ENCODE data around the gene SVIL. TPM values are rescaled to one million over a fixed set of nuclear protein-coding genes. Genes with fewer than 3 reads are reported as not detected.
A peak's percentile ranks its signal among the peaks of the same experiment; 100 is the strongest.
"Not testable (repeated sequence)": the region's sequence is repeated elsewhere in the genome, so short reads cannot be mapped to it uniquely, and the experiment has no call there.

Gene SVIL
- total and polyA plus RNA-seq, 9 donors, result 129 to 229 (median 173) TPM

- peaks cover 72% of the 10 kb centered on the region for H3K36me3 ChIP-seq (ENCODE audit: control insufficient read depth, insufficient read depth, low read length)
- H3K9me3 ChIP-seq (replicated peaks; ENCODE audit: control insufficient read depth, low read depth, low read length), result no peaks in the 10 kb centered on the region
- no peak overlapping the region for H3K4me3 ChIP-seq (ENCODE audit: low read length)
- no peak overlapping the region for H3K27ac ChIP-seq (ENCODE audit: low read length)
- H3K4me1 ChIP-seq (ENCODE audit: control insufficient read depth, insufficient read depth, low read length), result peaks cover 23% of the 10 kb centered on the region
- 78% methylated on average over 28 of the region's 28 CpGs for WGBS (ENCODE audit: insufficient coverage)
- peak; percentile 49 for DNase-seq
- H3K27me3 ChIP-seq (ENCODE audit: control insufficient read depth, insufficient read depth, low read length), result no peaks in the 10 kb centered on the region
Observed at GRCh38 chr10:29469481-29470354, 165.1 kb downstream of the SVIL start.

- DNase-seq, result no peak
- Histone ChIP-seq H3K27me3 (ENCODE audit: control insufficient read depth, insufficient read depth, low read length) (no peaks in the 10 kb centered on the region), H3K9me3 (replicated peaks; ENCODE audit: control insufficient read depth, low read depth, low read length) (no peaks in the 10 kb centered on the region), H3K27ac (ENCODE audit: low read length) (peak overlapping the region; percentile 66), H3K4me1 (ENCODE audit: control insufficient read depth, insufficient read depth, low read length) (peaks cover 13% of the 10 kb centered on the region), H3K36me3 (ENCODE audit: control insufficient read depth, insufficient read depth, low read length) (peaks cover 70% of the 10 kb centered on the region), H3K4me3 (ENCODE audit: low read length) (no peak overlapping the region)
- 89% methylated on average over 8 of the region's 8 CpGs for WGBS (ENCODE audit: insufficient coverage)
Observed at GRCh38 chr10:29465384-29465783, 169.4 kb downstream of the SVIL start.

GRCh38 chr10:29464671-29465171 lies 170.1 kb downstream of the SVIL start:
- WGBS (ENCODE audit: insufficient coverage), result 58% methylated on average over 1 of the region's 4 CpGs

GRCh38 chr10:29461042-29461441 lies 173.7 kb downstream of the SVIL start:
- Histone ChIP-seq H3K36me3 (ENCODE audit: control insufficient read depth, insufficient read depth, low read length) (peaks cover 76% of the 10 kb centered on the region), H3K27ac (ENCODE audit: low read length) (no peak overlapping the region), H3K4me1 (ENCODE audit: control insufficient read depth, insufficient read depth, low read length) (peaks cover 13% of the 10 kb centered on the region), H3K9me3 (replicated peaks; ENCODE audit: control insufficient read depth, low read depth, low read length) (peaks cover 4% of the 10 kb centered on the region), H3K27me3 (ENCODE audit: control insufficient read depth, insufficient read depth, low read length) (no peaks in the 10 kb centered on the region), H3K4me3 (ENCODE audit: low read length) (no peak overlapping the region)
- WGBS (ENCODE audit: insufficient coverage), result 85% methylated on average over 4 of the region's 5 CpGs
- no peak for DNase-seq

More at GRCh38 chr10:29464671-29465171, 170.1 kb downstream of the SVIL start:
- peaks cover 13% of the 10 kb centered on the region for H3K4me1 ChIP-seq (ENCODE audit: control insufficient read depth, insufficient read depth, low read length)
- not testable (repeated sequence) for H3K27me3 ChIP-seq (ENCODE audit: control insufficient read depth, insufficient read depth, low read length); H3K4me3 ChIP-seq (ENCODE audit: low read length); DNase-seq; H3K9me3 ChIP-seq (replicated peaks; ENCODE audit: control insufficient read depth, low read depth, low read length)
- H3K27ac ChIP-seq (ENCODE audit: low read length), result peak overlapping the region; percentile 66
- H3K36me3 ChIP-seq (ENCODE audit: control insufficient read depth, insufficient read depth, low read length), result peaks cover 70% of the 10 kb centered on the region

GRCh38 chr10:29458190-29458589 lies 176.6 kb downstream of the SVIL start:
- H3K4me1 ChIP-seq (ENCODE audit: control insufficient read depth, insufficient read depth, low read length); H3K27me3 ChIP-seq (ENCODE audit: control insufficient read depth, insufficient read depth, low read length); H3K27ac ChIP-seq (ENCODE audit: low read length); H3K9me3 ChIP-seq (replicated peaks; ENCODE audit: control insufficient read depth, low read depth, low read length); H3K4me3 ChIP-seq (ENCODE audit: low read length): not testable (repeated sequence)
- H3K36me3 ChIP-seq (ENCODE audit: control insufficient read depth, insufficient read depth, low read length), result peaks cover 64% of the 10 kb centered on the region
- DNase-seq, result peak; percentile 52
- WGBS (ENCODE audit: insufficient coverage), result 47% methylated on average over 7 of the region's 24 CpGs

GRCh38 chr10:29455095-29455494 lies 179.7 kb downstream of the SVIL start:
- Histone ChIP-seq H3K4me3 (ENCODE audit: low read length) (no peak overlapping the region), H3K27ac (ENCODE audit: low read length) (no peak overlapping the region), H3K27me3 (ENCODE audit: control insufficient read depth, insufficient read depth, low read length) (no peaks in the 10 kb centered on the region), H3K36me3 (ENCODE audit: control insufficient read depth, insufficient read depth, low read length) (peaks cover 41% of the 10 kb centered on the region), H3K4me1 (ENCODE audit: control insufficient read depth, insufficient read depth, low read length) (no peaks in the 10 kb centered on the region), H3K9me3 (replicated peaks; ENCODE audit: control insufficient read depth, low read depth, low read length) (peaks cover 1% of the 10 kb centered on the region)
- WGBS (ENCODE audit: insufficient coverage), result 91% methylated on average over 6 of the region's 7 CpGs
- DNase-seq, result no peak

GRCh38 chr10:29454250-29454649 lies 180.5 kb downstream of the SVIL start:
- H3K36me3 ChIP-seq (ENCODE audit: control insufficient read depth, insufficient read depth, low read length), result peaks cover 32% of the 10 kb centered on the region
- H3K27ac ChIP-seq (ENCODE audit: low read length), result no peak overlapping the region
- no peak overlapping the region for H3K4me3 ChIP-seq (ENCODE audit: low read length)
- no peak for DNase-seq
- no peaks in the 10 kb centered on the region for H3K4me1 ChIP-seq (ENCODE audit: control insufficient read depth, insufficient read depth, low read length)
- no peaks in the 10 kb centered on the region for H3K9me3 ChIP-seq (replicated peaks; ENCODE audit: control insufficient read depth, low read depth, low read length)
- no peaks in the 10 kb centered on the region for H3K27me3 ChIP-seq (ENCODE audit: control insufficient read depth, insufficient read depth, low read length)
- no CpG with 5 or more reads among the region's 4 CpGs for WGBS (ENCODE audit: insufficient coverage)

GRCh38 chr10:29452546-29452945 lies 182.2 kb downstream of the SVIL start:
- Histone ChIP-seq H3K4me3 (ENCODE audit: low read length) (no peak overlapping the region), H3K9me3 (replicated peaks; ENCODE audit: control insufficient read depth, low read depth, low read length) (no peaks in the 10 kb centered on the region), H3K27ac (ENCODE audit: low read length) (no peak overlapping the region), H3K36me3 (ENCODE audit: control insufficient read depth, insufficient read depth, low read length) (peaks cover 20% of the 10 kb centered on the region), H3K4me1 (ENCODE audit: control insufficient read depth, insufficient read depth, low read length) (no peaks in the 10 kb centered on the region), H3K27me3 (ENCODE audit: control insufficient read depth, insufficient read depth, low read length) (no peaks in the 10 kb centered on the region)
- no peak for DNase-seq
- whole genome bisulfite sequencing (ENCODE audit: insufficient coverage), result 96% methylated on average over 3 of the region's 8 CpGs

- H3K36me3 ChIP-seq (ENCODE audit: control insufficient read depth, insufficient read depth, low read length), result peaks cover 20% of the 10 kb centered on the region
- no peak overlapping the region for H3K27ac ChIP-seq (ENCODE audit: low read length)
- 52% methylated on average over 3 of the region's 4 CpGs for WGBS (ENCODE audit: insufficient coverage)
- no peaks in the 10 kb centered on the region for H3K9me3 ChIP-seq (replicated peaks; ENCODE audit: control insufficient read depth, low read depth, low read length)
- no peaks in the 10 kb centered on the region for H3K27me3 ChIP-seq (ENCODE audit: control insufficient read depth, insufficient read depth, low read length)
- H3K4me1 ChIP-seq (ENCODE audit: control insufficient read depth, insufficient read depth, low read length), result no peaks in the 10 kb centered on the region
- H3K4me3 ChIP-seq (ENCODE audit: low read length), result no peak overlapping the region
- no peak for DNase-seq
Observed at GRCh38 chr10:29451946-29452345, 182.8 kb downstream of the SVIL start.

GRCh38 chr10:29450405-29450804 lies 184.4 kb downstream of the SVIL start:
- H3K9me3 ChIP-seq (replicated peaks; ENCODE audit: control insufficient read depth, low read depth, low read length), result no peaks in the 10 kb centered on the region
- no CpG with 5 or more reads among the region's 6 CpGs for WGBS (ENCODE audit: insufficient coverage)
- peaks cover 10% of the 10 kb centered on the region for H3K36me3 ChIP-seq (ENCODE audit: control insufficient read depth, insufficient read depth, low read length)
- H3K27ac ChIP-seq (ENCODE audit: low read length), result no peak overlapping the region
- H3K27me3 ChIP-seq (ENCODE audit: control insufficient read depth, insufficient read depth, low read length), result no peaks in the 10 kb centered on the region
- no peak overlapping the region for H3K4me3 ChIP-seq (ENCODE audit: low read length)
- DNase-seq, result no peak
- no peaks in the 10 kb centered on the region for H3K4me1 ChIP-seq (ENCODE audit: control insufficient read depth, insufficient read depth, low read length)

Measured in muscle of leg (tissue), 11 donors.